Measurements from ENCODE around the gene PADI4.
A peak's percentile ranks its signal among the peaks of the same experiment; 100 is the strongest.
"Not testable (repeated sequence)": the region's sequence is repeated elsewhere in the genome, so short reads cannot be mapped to it uniquely, and the experiment has no call there.

Gene PADI4

GRCh38 chr1:17397910-17398695 is 90.1 kb downstream of the PADI4 start:
- DNase-seq = no peak

- DNase-seq = no peak
Observed at GRCh38 chr1:17400725-17401341, 92.8 kb downstream of the PADI4 start.

- DNase-seq = no peak
Observed at GRCh38 chr1:17401841-17402240, 93.8 kb downstream of the PADI4 start.

- no peak for DNase-seq
Observed at GRCh38 chr1:17403081-17403480, 95.1 kb downstream of the PADI4 start.

GRCh38 chr1:17404034-17404684 is 96.2 kb downstream of the PADI4 start:
- no peak for DNase-seq

- DNase-seq = no peak
Observed at GRCh38 chr1:17404820-17405219, 96.8 kb downstream of the PADI4 start.

GRCh38 chr1:17405898-17406759 is 98.1 kb downstream of the PADI4 start:
- peak; percentile 43 for DNase-seq

GRCh38 chr1:17406760-17407475 is 98.9 kb downstream of the PADI4 start:
- not testable (repeated sequence) for DNase-seq

- DNase-seq = not testable (repeated sequence)
Observed at GRCh38 chr1:17407786-17408514, 100.0 kb downstream of the PADI4 start.

GRCh38 chr1:17409391-17409811 is 101.4 kb downstream of the PADI4 start:
- no peak for DNase-seq

- no peak for DNase-seq
Observed at GRCh38 chr1:17412093-17412870, 104.3 kb downstream of the PADI4 start.
